Hematopoietic multipotent progenitor cell treated with erythropoietin and hydrocortisone succinate and interleukin-3 and kit ligand, for 6 days (in vitro differentiated cells): ENCODE data around the gene PPP2R5B.
A peak's percentile ranks its signal among the peaks of the same experiment; 100 is the strongest.
"Not testable (repeated sequence)": the region's sequence is repeated elsewhere in the genome, so short reads cannot be mapped to it uniquely, and the experiment has no call there.

Experiments
- DNase-seq: peaks from one replicate; pipeline ENCODE4 v3.0.0-alpha.2; 2015

The PPP2R5B gene

GRCh38 chr11:64933213-64933934, 8.9 kb downstream of the PPP2R5B start:
- no peak for DNase-seq

- DNase-seq, result no peak
These were observed 9.6 kb downstream of the PPP2R5B start for GRCh38 chr11:64933935-64934681.

GRCh38 chr11:64934682-64935358, 10.3 kb downstream of the PPP2R5B start:
- no peak for DNase-seq

- no peak for DNase-seq
These were observed 11.0 kb downstream of the PPP2R5B start, which contains the start of gene GPHA2 for GRCh38 chr11:64935359-64936081. Gene GPHA2 (minus strand): TSS chr11:64935893. CDS start chr11:64935460, 433 bp downstream.

GRCh38 chr11:64936539-64936938, 12.1 kb downstream of the PPP2R5B start:
- no peak for DNase-seq

GRCh38 chr11:64947208-64947814, 22.8 kb downstream of the PPP2R5B start:
- DNase-seq, result no peak

GRCh38 chr11:64951529-64951928, 27.0 kb downstream of the PPP2R5B start:
- no peak for DNase-seq

GRCh38 chr11:64954201-64954600, 29.7 kb downstream of the PPP2R5B start:
- DNase-seq, result no peak

GRCh38 chr11:64959498-64959897, 35.0 kb downstream of the PPP2R5B start:
- DNase-seq, result no peak

- peak; percentile 18 for DNase-seq
These were observed 36.2 kb downstream of the PPP2R5B start for GRCh38 chr11:64960719-64961118.

GRCh38 chr11:64963072-64963631, 38.7 kb downstream of the PPP2R5B start:
- no peak for DNase-seq

- DNase-seq, result no peak
These were observed 42.9 kb downstream of the PPP2R5B start for GRCh38 chr11:64967375-64967774.

- DNase-seq, result no peak
These were observed 44.7 kb downstream of the PPP2R5B start for GRCh38 chr11:64969209-64969608.

GRCh38 chr11:64970731-64971151, 46.3 kb downstream of the PPP2R5B start:
- no peak for DNase-seq

GRCh38 chr11:64971421-64972233, 47.1 kb downstream of the PPP2R5B start, which contains the start of gene MAJIN:
Gene MAJIN (minus strand): TSS chr11:64972108. CDS start chr11:64959405, 12,703 bp downstream.
- DNase-seq, result peak; percentile 89

GRCh38 chr11:64974124-64974523, 49.6 kb downstream of the PPP2R5B start:
- DNase-seq, result no peak

GRCh38 chr11:64976651-64977050, 52.2 kb downstream of the PPP2R5B start:
- no peak for DNase-seq

- DNase-seq, result not testable (repeated sequence)
These were observed 58.9 kb downstream of the PPP2R5B start for GRCh38 chr11:64983339-64983738.
